Measurements from ENCODE around the gene RIMS1.

- no peak for TF ChIP-seq CTCF (IDR thresholded peaks at IDR 0.05)
- no peak for TF ChIP-seq EZH2 (IDR thresholded peaks at IDR 0.05; ENCODE audit: borderline replicate concordance, insufficient read depth, low read depth, low read length, poor library complexity, severe bottlenecking)
These were observed 419.6 kb downstream of the RIMS1 start for GRCh38 chr6:72305971-72306370.

Measured in B cell (primary cell).